ENCODE measurements around the gene CTNS.

CTNS gene

GRCh38 chr17:3626831-3627768 lies 9.5 kb upstream of the CTNS start:
- no peak for DNase-seq

- no peak for DNase-seq
Measured at GRCh38 chr17:3627769-3628167, 8.8 kb upstream of the CTNS start.

- DNase-seq, result no peak
Measured at GRCh38 chr17:3630781-3631180, 5.8 kb upstream of the CTNS start.

GRCh38 chr17:3632287-3632686 lies 4.3 kb upstream of the CTNS start:
- no peak for DNase-seq

- no peak for DNase-seq
Measured at GRCh38 chr17:3635474-3636153, 946 bp upstream of the CTNS start.

- DNase-seq, result no peak
Measured at GRCh38 chr17:3636908-3637373, 381 bp downstream of the CTNS start.

GRCh38 chr17:3639981-3640596 lies 3.5 kb downstream of the CTNS start:
- no peak for DNase-seq

- DNase-seq, result no peak
Measured at GRCh38 chr17:3641014-3641413, 4.5 kb downstream of the CTNS start.

GRCh38 chr17:3641717-3642486 lies 5.3 kb downstream of the CTNS start:
- no peak for DNase-seq

GRCh38 chr17:3643889-3644349 lies 7.4 kb downstream of the CTNS start:
- DNase-seq, result no peak

GRCh38 chr17:3645310-3645709 lies 8.8 kb downstream of the CTNS start:
- DNase-seq, result no peak

GRCh38 chr17:3647251-3647650 lies 10.7 kb downstream of the CTNS start:
- DNase-seq, result no peak

- DNase-seq, result peak; percentile 70
Measured at GRCh38 chr17:3647769-3648555, 11.4 kb downstream of the CTNS start.

- DNase-seq, result no peak
Measured at GRCh38 chr17:3655766-3656165, 19.2 kb downstream of the CTNS start.

- DNase-seq, result no peak
Measured at GRCh38 chr17:3656353-3656752, 19.8 kb downstream of the CTNS start.

- DNase-seq, result no peak
Measured at GRCh38 chr17:3656755-3657587, 20.4 kb downstream of the CTNS start.

GRCh38 chr17:3657588-3657869 lies 21.0 kb downstream of the CTNS start:
- no peak for DNase-seq

GRCh38 chr17:3657874-3658783 lies 21.6 kb downstream of the CTNS start:
- no peak for DNase-seq

- no peak for DNase-seq
Measured at GRCh38 chr17:3658784-3659449, 22.4 kb downstream of the CTNS start.
